ENCODE data around the gene ACAP3.
"Not testable (repeated sequence)": the region's sequence is repeated elsewhere in the genome, so short reads cannot be mapped to it uniquely, and the experiment has no call there.

The ACAP3 gene

DNA sequence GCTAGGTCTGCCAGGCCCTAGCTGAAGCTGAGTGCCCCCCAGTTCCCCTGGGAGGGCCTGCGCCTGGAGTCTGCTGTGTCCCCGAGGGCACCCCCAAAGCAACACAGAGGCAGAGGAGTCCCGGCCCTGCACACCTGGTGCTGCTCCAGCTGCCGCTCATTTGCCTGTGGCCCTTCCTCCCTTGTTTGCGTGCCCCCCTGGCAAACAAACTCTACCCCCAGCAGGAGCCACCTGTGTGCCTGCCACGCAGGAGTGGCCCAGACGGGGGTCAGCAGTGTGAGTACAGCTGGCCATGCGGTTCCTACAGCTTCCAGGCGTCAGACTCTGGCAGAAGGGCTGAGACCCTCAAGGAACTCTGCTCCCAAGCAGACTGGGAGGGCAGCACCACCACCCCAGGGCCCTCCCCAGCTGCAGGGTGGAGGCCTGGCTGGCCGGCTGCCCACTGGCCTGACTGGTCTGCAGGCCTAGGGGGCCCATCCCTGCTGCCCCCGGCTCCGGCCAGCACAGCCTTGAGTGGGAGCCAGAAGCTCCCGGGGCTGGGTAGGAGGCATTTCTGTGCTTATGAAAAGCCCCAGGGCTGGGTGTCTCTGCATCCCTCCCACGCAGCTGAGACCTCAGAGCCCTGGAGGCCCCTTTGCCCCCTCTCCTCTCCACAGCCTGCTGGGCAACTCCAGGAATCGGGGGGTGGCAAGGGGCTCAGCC, 22.8 kb upstream of the ACAP3 start:
- no peak for DNase-seq (ENCODE audit: low spot score)

DNA sequence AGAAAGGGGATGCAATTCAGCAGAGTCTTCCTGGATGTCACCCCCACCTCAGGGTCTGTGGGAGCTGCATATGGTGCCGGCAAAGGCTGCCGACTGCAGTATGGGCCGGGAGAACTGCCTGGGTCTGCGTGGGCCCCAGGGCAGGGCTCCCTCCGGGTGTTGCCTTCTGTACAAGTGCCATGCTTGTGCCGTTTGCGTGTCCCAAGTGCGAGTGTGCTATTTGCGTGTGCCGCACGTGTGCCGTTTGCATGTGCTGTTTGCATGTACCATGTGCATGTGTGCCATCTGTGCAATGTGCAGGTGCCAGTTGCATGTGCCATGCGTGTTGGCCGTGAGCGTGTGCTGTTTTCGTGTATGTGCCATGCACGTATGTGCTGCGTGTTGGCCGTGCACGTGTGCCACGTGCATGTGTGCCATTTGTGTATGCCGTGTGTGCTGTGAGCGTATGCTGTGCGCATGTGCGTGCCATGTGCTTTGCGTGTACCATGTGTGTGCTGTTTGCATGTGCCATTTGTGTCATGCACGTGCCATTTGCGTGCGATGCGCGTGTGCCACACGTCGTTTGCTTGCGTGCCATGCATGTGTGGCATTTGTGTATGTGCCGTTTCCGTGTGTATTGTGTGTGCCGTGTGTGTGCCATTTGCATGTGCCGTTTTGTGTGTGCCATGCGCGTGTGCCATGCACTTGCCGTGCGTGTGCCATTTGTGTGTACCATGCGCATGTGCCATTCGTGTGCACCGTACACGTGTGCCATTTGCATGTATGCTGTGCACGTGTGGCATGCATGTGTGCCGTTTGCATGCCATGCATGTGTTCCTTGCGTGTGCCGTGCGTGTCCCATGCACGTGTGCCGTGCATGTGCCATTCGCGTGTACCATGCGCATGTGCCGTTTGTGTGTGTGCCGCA, 21.8 kb upstream of the ACAP3 start:
- no peak for DNase-seq (ENCODE audit: low spot score)

DNA sequence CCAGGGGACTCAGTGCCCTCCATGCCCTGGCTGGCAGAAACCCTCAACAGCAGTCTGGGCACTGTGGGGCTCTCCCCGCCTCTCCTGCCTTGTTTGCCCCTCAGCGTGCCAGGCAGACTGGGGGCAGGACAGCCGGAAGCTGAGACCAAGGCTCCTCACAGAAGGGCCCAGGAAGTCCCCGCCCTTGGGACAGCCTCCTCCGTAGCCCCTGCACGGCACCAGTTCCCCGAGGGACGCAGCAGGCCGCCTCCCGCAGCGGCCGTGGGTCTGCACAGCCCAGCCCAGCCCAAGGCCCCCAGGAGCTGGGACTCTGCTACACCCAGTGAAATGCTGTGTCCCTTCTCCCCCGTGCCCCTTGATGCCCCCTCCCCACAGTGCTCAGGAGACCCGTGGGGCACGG, 20.5 kb upstream of the ACAP3 start:
- DNase-seq (ENCODE audit: low spot score), result no peak

DNA sequence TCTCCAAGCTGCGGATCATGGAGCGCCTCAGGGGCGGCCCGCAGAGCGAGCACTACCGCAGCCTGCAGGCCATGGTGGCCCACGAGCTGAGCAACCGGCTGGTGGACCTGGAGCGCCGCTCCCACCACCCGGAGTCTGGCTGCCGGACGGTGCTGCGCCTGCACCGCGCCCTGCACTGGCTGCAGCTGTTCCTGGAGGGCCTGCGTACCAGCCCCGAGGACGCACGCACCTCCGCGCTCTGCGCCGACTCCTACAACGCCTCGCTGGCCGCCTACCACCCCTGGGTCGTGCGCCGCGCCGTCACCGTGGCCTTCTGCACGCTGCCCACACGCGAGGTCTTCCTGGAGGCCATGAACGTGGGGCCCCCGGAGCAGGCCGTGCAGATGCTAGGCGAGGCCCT, 19.6 kb upstream of the ACAP3 start:
- DNase-seq (ENCODE audit: low spot score), result no peak

DNA sequence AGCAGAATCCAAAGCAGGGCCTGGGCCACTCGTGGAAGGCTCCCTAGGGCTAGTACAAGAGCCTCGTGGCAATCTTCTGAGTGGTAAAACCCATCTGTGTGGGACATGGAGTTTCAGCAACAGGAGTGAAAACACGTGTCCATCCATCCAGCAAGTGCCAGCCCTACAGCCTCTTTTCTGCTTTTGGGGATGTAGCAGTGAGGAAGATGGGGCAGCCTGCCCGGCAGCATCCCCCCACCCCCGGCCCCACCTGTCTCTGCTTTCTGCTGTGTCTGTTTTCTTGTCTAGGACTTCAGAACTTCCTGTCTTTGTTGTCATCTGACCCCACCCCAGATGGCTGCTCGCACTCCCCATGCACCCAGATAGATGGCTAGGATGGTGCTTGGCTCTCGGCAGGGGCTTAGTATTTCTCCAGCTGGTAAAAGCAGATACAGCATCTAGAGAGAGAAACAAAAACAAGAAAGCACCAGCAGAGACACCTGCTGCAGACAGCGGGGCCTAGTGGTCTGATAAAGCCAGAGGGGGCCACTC, 18.4 kb upstream of the ACAP3 start:
- no peak for DNase-seq (ENCODE audit: low spot score)

DNA sequence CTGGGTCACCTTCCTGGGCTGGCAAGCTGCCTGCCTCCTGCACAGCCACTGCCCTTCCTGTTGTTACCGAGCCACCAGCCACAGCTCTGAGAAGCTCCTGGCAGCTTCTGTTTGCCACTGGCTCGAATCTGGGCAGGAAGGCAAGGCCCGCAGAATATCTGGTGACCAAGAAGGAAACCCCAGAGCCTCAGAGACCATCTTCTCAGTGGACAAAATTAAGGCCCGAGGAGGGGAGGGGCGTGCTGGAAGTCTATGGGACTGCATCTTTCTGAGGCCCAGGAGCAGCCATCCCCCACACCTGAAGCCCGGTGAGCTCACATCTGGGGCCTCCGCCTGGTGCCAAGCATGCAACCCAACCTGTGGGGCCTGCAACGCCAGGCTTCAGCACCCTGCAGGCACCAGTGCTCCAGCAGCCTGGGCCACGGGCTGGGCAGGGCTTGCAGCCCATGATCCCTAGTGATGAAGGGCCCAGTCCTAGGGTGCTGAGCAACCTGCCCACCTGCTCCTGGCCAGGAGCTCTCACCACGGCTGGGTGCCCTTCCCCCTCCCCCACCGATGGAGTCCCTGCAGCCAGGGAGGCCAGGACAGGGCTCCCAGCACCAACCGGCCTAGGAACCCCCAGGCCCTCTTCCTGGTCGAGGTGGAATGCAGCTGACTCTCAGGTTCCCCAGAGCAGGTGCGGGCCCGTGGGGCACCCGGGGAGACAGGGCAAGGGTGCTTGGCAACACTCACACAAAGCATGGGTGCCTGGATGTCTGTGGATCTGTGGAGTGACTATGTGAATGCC, 17.8 kb upstream of the ACAP3 start:
- no peak for DNase-seq (ENCODE audit: low spot score)

DNA sequence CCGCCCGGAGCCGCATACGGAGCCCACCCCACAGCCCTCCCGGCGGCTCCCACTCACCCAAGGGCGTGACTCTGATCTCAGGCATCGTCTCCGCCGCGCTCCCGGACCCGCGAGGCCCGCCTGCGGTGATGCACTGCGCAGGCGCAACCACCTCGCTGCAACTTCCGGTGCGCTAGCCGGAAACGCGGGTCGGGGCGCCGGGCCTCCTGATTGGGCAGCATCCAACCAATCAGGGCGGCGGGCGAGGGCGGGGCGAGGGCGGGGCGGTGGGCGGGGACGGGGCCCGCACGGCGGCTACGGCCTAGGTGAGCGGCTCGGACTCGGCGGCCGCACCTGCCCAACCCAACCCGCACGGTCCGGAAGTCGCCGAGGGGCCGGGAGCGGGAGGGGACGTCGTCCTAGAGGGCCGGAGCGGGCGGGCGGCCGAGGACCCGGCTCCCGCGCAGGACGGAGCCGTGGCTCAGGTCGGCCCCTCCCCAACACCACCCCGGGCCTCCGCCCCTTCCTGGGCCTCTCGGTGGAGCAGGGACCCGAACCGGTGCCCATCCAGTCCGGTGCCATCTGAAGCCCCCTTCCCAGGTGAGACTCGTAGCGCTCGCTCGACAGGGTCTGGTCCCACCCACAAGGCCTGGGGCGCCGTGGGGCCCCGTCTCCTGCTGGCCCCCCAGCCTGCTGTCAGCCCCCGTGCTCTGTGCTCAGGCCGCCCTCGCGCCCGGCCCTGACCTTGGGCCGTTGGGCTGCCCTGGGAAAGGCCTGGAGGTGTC, 17.0 kb upstream of the ACAP3 start, which contains the start of the genes CPTP and INTS11:
Gene CPTP (plus strand): TSS at position 279 of the 764 bp plus-strand sequence. CDS start 2,109 bp downstream, outside the sequence.
Gene INTS11 (minus strand): TSS at position 137 of the 764 bp plus-strand sequence. CDS start 52 bp downstream, at position 85.
- peak; percentile 99 for DNase-seq (ENCODE audit: low spot score)

DNA sequence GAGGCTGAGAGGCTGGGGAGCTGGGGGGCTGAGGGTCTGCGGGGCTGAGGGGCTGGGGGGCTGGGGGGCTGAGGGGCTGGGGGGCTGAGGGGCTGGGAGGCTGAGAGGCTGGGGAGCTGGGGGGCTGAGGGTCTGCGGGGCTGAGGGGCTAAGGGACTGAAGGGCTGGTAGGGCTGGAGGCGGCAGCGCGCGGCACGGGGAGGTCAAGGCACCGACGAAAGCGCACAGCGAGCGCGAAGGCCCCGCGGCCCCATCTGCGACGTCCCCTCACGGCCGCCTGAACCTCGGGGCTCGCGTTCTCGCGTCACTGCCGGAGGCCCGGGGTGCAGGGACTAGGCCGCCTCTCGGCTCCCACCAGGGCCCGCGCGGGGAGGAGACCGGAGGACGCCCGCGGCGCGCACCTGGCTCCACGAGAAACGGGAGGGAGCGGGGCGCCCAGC, 16.4 kb upstream of the ACAP3 start:
- DNase-seq (ENCODE audit: low spot score), result no peak

DNA sequence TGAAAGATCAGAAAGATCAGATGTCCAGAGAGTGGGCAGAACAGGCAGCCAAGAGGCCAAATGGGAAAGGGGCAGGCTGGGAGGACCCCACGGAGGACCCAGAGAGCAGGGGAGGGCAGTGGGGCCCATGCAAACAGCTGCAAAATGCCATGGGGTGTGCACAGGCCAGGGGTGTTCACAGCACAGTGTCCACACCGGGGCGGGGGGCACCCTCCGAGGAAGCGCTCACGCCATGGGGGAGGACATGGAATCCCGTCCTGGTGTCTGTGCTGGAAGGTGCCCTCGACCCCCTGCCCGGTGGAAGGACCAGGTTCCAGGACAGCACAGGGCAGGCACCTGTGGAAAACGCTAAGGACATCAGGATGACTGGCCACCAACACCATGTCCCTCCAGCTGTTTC, 15.2 kb upstream of the ACAP3 start:
- no peak for DNase-seq (ENCODE audit: low spot score)

DNA sequence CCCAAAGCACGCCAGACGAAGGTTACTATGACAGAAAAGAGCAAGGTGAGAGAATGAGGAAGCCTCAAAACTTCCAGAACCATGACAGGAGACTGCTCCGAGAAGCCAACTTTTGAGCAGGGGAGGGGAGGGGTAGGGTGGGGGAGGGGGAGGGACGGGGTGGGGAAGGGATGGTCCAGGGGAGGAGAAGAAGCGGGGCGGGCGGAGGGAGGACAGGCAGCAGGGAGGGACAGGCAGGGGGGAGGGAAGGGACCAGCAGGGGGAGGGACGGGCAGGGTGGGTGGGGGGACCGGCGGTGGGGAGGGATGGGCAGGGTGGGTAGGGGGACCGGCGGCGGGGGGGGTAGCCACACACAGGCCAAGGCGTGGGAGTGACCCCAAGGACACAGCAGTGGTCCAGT, 14.7 kb upstream of the ACAP3 start:
- no peak for DNase-seq (ENCODE audit: low spot score)

DNA sequence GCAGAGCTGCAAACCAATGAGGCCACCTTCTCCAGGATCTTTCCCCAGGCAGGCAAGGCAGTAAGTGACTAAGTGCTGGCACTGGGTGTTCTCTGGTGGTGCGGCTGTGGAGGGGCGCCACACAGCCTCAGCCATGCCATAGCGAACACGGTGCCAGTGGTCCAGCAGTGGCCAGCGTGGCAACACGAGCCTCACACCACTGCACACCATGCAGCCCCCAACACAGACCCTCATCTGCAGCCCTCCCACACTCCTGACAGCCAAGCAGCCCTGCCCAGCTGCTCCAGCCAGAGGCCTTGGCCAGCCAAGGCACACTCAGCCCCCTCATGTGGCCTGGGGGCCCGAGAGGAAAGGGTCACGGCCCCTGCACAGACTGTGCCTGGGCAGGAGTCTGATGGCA, 13.7 kb upstream of the ACAP3 start:
- no peak for DNase-seq (ENCODE audit: low spot score)

DNA sequence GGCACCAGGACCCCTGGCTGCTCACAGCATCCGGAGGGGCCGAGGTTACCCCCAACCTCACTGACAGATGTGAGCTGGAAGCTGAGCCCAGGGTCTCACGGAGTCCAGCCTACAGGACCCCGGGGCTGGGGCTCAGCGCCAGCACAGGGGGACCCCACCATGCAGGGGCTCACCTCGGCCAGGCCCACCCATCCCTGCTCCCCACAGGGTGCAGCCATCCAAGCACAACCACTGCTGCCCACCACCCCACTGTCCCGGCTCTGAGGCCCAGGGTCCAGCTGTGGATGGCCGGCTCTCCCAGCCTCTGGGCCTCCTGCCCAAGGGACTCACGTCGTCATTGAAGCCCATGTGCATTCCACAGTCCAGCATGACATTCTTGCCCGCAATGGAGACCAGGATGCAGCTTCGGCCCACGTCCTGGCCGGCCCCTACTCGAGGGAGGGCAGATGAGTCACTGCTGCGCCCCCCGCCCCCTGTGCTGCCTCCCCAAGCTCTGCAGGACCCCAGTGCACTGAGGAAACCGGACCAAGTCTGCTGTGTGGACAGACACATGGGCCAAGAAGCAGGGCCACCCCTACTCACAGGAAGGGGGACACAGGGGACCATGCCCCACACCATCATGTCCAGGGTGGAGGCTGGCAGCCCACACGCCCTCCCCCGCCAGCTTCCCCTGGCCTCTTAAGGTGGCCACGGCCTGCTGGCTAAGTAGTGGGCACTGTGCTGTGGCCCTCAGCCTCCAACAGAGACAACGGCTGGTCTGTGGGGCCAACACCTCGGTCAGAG, 13.1 kb upstream of the ACAP3 start:
- no peak for DNase-seq (ENCODE audit: low spot score)

DNA sequence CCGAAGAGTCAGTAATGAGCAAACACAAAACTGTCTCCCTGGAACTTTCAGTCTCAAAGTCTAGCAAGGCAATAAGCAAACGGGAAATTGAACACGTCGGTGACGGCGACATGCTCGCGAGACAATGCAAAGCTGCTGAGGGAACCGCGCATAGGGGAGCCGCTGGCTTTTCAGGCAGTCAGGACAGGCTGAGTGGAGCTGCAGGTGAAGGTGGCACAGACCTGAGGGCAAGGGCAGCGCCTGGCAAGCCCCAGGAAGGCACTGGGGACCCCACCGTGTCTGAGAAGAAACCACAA, 11.9 kb upstream of the ACAP3 start:
- DNase-seq (ENCODE audit: low spot score), result no peak

DNA sequence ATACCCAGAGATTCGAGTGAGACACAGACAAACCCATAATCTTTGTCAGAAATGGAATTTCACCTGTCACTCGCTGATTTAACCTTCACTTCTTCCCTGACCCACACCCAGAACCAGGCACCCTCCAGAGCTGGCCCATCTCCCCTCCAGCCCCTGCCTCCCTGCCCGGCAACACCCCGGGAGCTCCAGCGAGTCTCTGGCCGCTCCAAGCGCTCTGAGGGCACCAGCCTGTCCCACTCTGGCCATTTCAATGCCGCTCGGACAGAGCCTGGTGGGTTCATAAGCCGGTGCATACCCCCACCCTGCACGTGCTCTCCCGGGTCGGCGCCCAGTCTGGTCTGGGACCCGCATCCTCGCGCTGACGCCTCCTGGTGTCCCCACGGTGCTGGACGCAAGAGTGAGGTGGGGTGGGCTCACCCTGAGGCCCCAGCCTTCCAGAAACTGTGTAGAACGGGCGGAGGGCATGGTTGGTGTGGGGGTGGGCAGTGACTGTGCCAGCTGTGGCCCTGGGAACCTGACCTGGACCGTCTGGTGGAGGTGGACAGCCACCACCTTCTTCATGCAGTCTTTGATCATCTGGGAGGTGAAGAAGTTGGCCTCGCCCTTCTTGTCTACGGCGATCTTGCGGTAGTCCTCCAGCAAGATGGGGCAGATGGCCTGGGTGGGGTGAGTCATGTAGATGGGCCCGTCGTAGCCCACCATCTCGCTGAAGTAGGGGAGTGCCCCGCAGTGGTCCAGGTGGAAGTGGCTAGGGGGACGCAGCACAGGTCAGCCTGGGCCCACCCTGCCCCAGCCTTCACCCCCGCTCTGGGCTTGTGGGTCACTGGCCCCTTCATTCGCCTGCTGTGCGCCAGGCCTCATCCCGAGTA, 11.3 kb upstream of the ACAP3 start:
- DNase-seq (ENCODE audit: low spot score), result no peak

DNA sequence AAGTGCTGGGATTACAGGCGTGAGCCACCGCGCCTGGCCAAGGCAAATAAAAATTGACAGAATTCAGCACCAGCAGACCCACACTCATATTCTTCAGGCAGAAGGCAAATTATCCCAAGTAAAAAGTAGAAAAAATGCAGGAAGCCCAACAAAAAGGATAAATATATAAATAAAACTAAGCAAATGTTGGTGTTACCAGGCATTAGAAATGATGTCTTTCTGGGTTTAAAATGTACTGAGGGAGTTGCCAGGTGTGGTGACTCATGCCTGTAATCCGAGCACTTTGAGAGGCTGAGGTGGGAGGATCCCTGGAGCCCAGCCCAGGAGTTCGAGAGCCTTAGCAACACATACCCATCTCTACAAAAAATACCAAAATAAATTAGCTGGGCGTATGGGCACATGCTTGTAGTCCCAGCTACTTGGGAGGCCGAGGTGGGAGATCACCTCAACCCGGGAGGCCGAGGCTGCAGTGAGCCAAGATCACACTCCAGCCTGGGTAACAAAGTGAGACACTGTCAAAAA, 10.5 kb upstream of the ACAP3 start:
- DNase-seq (ENCODE audit: low spot score), result peak; percentile 75

DNA sequence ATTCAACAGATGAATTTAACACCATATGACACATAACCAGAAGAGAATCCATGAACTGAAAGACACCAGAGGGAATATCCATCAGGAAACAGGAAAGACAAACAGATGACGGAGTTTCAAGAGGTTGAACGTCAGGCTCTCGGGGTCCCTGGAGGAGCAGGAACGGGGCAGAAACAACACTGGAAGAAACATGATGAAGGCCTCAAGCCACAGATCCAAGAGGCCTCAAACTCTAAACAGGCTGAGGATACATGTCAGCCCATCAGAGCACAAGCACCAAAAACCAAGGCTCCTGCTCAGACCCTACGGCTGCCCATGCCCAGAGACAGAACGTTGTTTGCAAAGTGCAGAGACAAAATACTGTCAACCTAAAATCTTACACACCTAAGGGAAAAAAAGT, 9.7 kb upstream of the ACAP3 start:
- no peak for DNase-seq (ENCODE audit: low spot score)

DNA sequence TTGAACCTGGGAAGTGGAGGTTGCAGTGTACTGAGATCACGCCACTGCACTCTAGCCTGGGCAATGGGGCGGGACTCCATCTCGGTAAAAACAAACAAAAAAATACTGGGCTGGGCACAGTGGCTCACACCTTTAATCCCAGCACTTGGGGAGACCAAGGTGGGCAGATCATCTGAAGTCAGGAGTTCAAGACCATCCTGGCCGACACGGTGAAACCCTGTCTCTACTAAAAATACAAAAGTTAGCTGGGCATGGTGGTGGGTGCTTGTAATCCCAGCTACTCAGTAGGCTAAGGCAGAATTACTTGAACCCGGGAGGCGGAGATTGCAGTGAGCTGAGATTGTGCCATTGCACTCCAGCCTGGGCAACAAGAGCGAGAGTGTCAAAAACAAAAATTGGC, 8.5 kb upstream of the ACAP3 start:
- DNase-seq (ENCODE audit: low spot score), result not testable (repeated sequence)

DNA sequence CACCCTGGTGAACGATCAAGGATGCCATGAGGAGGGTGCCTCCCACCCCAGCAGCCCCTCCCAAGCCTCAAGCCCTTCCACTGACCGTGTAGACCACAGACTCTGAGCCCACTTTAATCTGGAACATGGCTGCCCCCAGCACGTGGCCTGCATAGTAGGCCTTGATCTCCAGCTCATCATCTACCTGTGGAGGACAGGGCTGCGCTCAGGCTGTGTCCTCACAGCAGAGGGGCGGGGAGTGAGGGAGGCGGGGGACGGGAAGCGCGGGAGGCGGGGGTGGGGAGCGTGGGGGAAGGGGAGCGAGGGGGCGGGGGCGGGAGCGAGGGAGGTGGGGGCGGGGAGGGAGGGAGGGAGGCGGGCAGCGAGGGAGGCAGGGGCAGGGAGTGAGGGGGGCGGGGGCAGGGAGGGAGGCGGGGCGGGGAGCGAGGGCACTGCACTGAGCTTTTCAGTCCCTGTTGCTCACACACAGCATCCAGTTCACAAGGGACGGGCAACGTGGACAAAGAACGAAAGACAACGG, 7.8 kb upstream of the ACAP3 start:
- no peak for DNase-seq (ENCODE audit: low spot score)

DNA sequence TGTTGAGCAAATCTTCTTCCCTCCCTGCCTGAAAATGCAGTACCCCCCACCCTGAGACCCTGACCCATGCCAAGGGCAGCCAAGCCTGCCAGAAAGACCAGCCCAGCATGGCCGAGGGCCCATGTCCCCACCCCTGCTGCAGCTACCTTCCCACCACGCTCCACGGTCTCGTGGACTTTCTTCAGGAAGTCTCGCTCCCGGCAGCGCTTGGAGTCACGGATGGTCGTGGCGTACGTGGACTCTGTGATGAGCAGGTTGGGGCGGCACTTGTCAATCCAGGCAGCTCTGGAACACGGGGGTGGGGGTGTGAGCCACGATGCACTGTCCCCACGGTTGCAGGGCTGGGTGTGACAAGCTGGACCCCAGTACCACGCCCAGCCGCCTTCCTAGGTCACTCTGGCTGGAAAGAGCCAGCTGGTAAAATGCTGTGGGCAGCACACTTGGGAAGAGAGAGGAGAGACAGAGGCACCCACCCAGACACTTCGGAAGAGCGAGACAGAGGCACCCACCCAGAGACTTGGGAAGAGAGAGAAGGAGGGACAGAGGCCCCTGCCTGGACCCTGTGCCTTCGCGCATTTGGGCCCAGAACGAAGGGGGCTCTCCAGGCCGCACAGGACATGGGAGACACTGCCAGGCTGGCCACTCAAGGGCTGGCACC, 7.1 kb upstream of the ACAP3 start:
- no peak for DNase-seq (ENCODE audit: low spot score)
